22Rv1 (cell line): ENCODE data around the gene ANKRD33B.

ENCODE experiments used
- CTCF ChIP-seq: fragments of 450-650 bp; IDR thresholded peaks from 2 replicates; pipeline ENCODE4 v1.5.1; 2017; ENCODE audit warnings: mild to moderate bottlenecking
- ZFX ChIP-seq: fragments of 450-650 bp; IDR thresholded peaks from 2 replicates; pipeline ENCODE4 v1.6.1; 2017; ENCODE audit warnings: antibody characterized with exemption, borderline replicate concordance

GRCh38 chr5:10595293-10595671 lies 31.4 kb downstream of the ANKRD33B start:
- TF ChIP-seq CTCF = no peak
- TF ChIP-seq ZFX = no peak
